Neural progenitor cell (in vitro differentiated cells): ENCODE measurements around the gene CHMP5. TPM values are rescaled to one million over a fixed set of nuclear protein-coding genes. Genes with fewer than 3 reads are reported as not detected.

ENCODE experiments used
- DNase-seq: peaks from one replicate; pipeline ENCODE4 v3.0.0-alpha.2; 2016; ENCODE audit warnings: low spot score
- H2AFZ ChIP-seq: fragments of 200-600 bp; sonication (generic); replicated peaks from 2 replicates; pipeline ENCODE4 v1.6.1; 2016; ENCODE audit warnings: antibody characterized with exemption
- H3F3A ChIP-seq: fragments of 200-600 bp; sonication (generic); 2 replicates; pipeline ENCODE4 v1.6.1; 2016; ENCODE audit warnings: antibody characterized with exemption, low read depth
- H3K27ac ChIP-seq: fragments of 200-600 bp; sonication (generic); 2 replicates; pipeline ENCODE4 v1.5.1; 2016; ENCODE audit warnings: mild to moderate bottlenecking
- H3K27me3 ChIP-seq: fragments of 200-600 bp; sonication (generic); 2 replicates; pipeline ENCODE4 v1.6.1; 2016; ENCODE audit warnings: mild to moderate bottlenecking, moderate library complexity
- H3K36me3 ChIP-seq: fragments of 200-600 bp; sonication (generic); 2 replicates; pipeline ENCODE4 v1.5.1; 2016
- H3K4me1 ChIP-seq: fragments of 200-600 bp; sonication (generic); 2 replicates; pipeline ENCODE4 v1.6.1; 2016; ENCODE audit warnings: mixed run types
- H3K4me2 ChIP-seq: fragments of 200-600 bp; sonication (generic); 2 replicates; pipeline ENCODE4 v1.6.1; 2016
- H3K4me3 ChIP-seq: fragments of 200-600 bp; sonication (generic); 2 replicates; pipeline ENCODE4 v1.5.1; 2016
- H3K79me2 ChIP-seq: fragments of 200-600 bp; sonication (generic); 2 replicates; pipeline ENCODE4 v1.6.1; 2016; ENCODE audit warnings: low read depth
- H3K9ac ChIP-seq: fragments of 200-600 bp; sonication (generic); 2 replicates; pipeline ENCODE4 v1.6.1; 2016
- H3K9me3 ChIP-seq: fragments of 200-600 bp; sonication (generic); 2 replicates; pipeline ENCODE4 v1.5.1; 2016; ENCODE audit warnings: low read depth
- H4K20me1 ChIP-seq: fragments of 200-600 bp; sonication (generic); 2 replicates; pipeline ENCODE4 v1.6.1; 2016; ENCODE audit warnings: low read depth
- H3K27ac Mint-ChIP-seq: 3 replicates; pipeline ENCODE4 v1.8.0; 2021; ENCODE audit warnings: mixed read lengths
- H3K27me3 Mint-ChIP-seq: 2 replicates; pipeline ENCODE4 v1.8.0; 2022; ENCODE audit warnings: low read depth, mild to moderate bottlenecking, inconsistent platforms, moderate library complexity, mixed read lengths; ENCODE audit not compliant: insufficient read depth
- H3K36me3 Mint-ChIP-seq: 3 replicates; pipeline ENCODE4 v1.8.0; 2021; ENCODE audit warnings: mixed read lengths
- H3K4me1 Mint-ChIP-seq: 3 replicates; pipeline ENCODE4 v1.8.0; 2021; ENCODE audit warnings: mixed read lengths
- H3K4me3 Mint-ChIP-seq: 3 replicates; pipeline ENCODE4 v1.8.0; 2021; ENCODE audit warnings: mild to moderate bottlenecking, moderate library complexity, mixed read lengths
- H3K9me3 Mint-ChIP-seq: 3 replicates; pipeline ENCODE4 v1.8.0; 2020; ENCODE audit warnings: mixed read lengths
- EZH2 ChIP-seq: fragments of 200-600 bp; sonication (generic); IDR thresholded peaks from 2 replicates; pipeline ENCODE4 v1.6.1; 2017; ENCODE audit warnings: antibody characterized with exemption, mild to moderate bottlenecking, moderate library complexity
- EZH2phosphoT487 ChIP-seq: fragments of 200-600 bp; sonication (generic); IDR thresholded peaks from 2 replicates; pipeline ENCODE4 v1.6.1; 2017; ENCODE audit warnings: antibody characterized with exemption
- total RNA-seq: library from RNA; depleted of rRNA; stranded (reverse); fragments of >200 nt; gene quantifications from 2 replicates; pipeline ENCODE4 v1.2.3, GENCODE V29; 2015; ENCODE audit warnings: low replicate concordance
- TF ChIP-seq, protein P1 (sequence below): fragments of 200-600 bp; sonication (generic); IDR thresholded peaks from 2 replicates; pipeline ENCODE4 v1.5.1; 2017; ENCODE audit warnings: antibody characterized with exemption, mild to moderate bottlenecking

CHMP5 gene
- total RNA-seq, 1 donor from 2014 or later: 135 TPM

DNA sequence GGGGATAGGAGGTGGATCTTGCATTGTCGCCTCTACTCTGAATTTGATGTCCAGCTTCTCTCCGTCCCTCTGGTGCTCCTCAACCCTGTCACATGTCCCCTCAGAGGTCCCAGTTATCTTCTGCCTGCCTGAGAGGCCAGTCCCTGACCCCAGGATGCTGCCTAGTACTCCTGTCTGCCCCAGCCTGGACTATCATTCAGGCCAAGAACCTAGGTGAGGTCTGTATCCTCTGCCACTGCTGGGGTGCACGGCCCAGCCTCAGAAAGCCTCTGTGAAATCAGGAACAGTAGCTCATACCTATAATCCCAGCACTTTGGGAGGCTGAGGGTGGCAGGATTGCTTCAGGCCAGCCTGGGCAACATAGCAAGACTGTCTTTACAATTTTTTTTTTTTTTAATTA lies 16.2 kb upstream of the CHMP5 start:
- H3K9me3 ChIP-seq: no peaks in the 10 kb centered on the region
- H3K27ac Mint-ChIP-seq: no peak overlapping the region
- H2AFZ ChIP-seq: no peak overlapping the region
- no peaks in the 10 kb centered on the region for H3K4me1 Mint-ChIP-seq
- H3K36me3 ChIP-seq: no peaks in the 10 kb centered on the region
- H3K4me3 ChIP-seq: no peak overlapping the region
- H4K20me1 ChIP-seq: no peaks in the 10 kb centered on the region
- H3K27me3 ChIP-seq: no peaks in the 10 kb centered on the region
- no peak for DNase-seq
- no peaks in the 10 kb centered on the region for H3K79me2 ChIP-seq
- H3F3A ChIP-seq: no peaks in the 10 kb centered on the region
- no peak overlapping the region for H3K9ac ChIP-seq
- TF ChIP-seq EZH2phosphoT487 (no peak), EZH2 (no peak)
- TF ChIP-seq, protein P1, sequence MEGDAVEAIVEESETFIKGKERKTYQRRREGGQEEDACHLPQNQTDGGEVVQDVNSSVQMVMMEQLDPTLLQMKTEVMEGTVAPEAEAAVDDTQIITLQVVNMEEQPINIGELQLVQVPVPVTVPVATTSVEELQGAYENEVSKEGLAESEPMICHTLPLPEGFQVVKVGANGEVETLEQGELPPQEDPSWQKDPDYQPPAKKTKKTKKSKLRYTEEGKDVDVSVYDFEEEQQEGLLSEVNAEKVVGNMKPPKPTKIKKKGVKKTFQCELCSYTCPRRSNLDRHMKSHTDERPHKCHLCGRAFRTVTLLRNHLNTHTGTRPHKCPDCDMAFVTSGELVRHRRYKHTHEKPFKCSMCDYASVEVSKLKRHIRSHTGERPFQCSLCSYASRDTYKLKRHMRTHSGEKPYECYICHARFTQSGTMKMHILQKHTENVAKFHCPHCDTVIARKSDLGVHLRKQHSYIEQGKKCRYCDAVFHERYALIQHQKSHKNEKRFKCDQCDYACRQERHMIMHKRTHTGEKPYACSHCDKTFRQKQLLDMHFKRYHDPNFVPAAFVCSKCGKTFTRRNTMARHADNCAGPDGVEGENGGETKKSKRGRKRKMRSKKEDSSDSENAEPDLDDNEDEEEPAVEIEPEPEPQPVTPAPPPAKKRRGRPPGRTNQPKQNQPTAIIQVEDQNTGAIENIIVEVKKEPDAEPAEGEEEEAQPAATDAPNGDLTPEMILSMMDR: no peak
- no peaks in the 10 kb centered on the region for H3K4me1 ChIP-seq
- H3K4me3 Mint-ChIP-seq: no peak overlapping the region
- no peaks in the 10 kb centered on the region for H3K9me3 Mint-ChIP-seq
- no peak overlapping the region for H3K27ac ChIP-seq
- H3K4me2 ChIP-seq: no peak overlapping the region
- peaks cover 8% of the 10 kb centered on the region for H3K36me3 Mint-ChIP-seq
- H3K27me3 Mint-ChIP-seq: no peaks in the 10 kb centered on the region

DNA sequence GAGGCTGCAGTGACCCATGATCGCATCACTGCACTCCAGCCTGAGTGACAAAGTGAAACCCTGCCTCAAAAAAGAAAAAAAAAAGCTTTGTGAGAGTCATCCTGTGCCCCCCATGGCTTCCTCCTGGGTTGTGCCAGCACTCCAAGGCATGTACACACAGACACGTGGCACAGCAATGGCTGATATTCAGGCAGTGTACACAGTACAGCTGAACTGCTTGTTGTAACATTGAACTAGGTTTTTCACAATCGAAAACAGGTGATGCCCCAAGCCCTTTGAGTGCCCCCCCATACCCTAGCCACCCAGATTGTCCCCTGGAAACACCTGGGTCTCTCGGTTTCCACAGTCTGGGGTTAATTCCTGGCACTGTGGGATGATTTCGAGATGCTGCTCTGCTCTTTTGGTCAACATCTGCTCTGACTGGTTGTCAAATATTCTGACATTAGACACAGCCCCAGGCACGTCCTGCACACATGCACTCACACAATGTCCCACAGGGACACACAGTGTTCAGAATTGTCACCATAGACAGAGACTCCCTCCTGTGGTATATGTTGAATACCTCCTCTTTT lies 15.7 kb upstream of the CHMP5 start:
- Histone ChIP-seq H3K4me1 (no peaks in the 10 kb centered on the region), H3K4me2 (no peak overlapping the region), H3K36me3 (no peaks in the 10 kb centered on the region), H3K9ac (no peak overlapping the region), H2AFZ (no peak overlapping the region), H3K79me2 (no peaks in the 10 kb centered on the region), H3K4me3 (no peak overlapping the region), H3F3A (no peaks in the 10 kb centered on the region), H3K9me3 (no peaks in the 10 kb centered on the region), H3K27me3 (no peaks in the 10 kb centered on the region), H4K20me1 (no peaks in the 10 kb centered on the region), H3K27ac (no peak overlapping the region)
- no peak overlapping the region for H3K27ac Mint-ChIP-seq
- H3K4me3 Mint-ChIP-seq: no peak overlapping the region
- H3K4me1 Mint-ChIP-seq: no peaks in the 10 kb centered on the region
- no peak for DNase-seq
- TF ChIP-seq, protein P1: no peak
- TF ChIP-seq EZH2: no peak
- no peak for TF ChIP-seq EZH2phosphoT487
- H3K27me3 Mint-ChIP-seq: no peaks in the 10 kb centered on the region
- peaks cover 8% of the 10 kb centered on the region for H3K36me3 Mint-ChIP-seq
- no peaks in the 10 kb centered on the region for H3K9me3 Mint-ChIP-seq

DNA sequence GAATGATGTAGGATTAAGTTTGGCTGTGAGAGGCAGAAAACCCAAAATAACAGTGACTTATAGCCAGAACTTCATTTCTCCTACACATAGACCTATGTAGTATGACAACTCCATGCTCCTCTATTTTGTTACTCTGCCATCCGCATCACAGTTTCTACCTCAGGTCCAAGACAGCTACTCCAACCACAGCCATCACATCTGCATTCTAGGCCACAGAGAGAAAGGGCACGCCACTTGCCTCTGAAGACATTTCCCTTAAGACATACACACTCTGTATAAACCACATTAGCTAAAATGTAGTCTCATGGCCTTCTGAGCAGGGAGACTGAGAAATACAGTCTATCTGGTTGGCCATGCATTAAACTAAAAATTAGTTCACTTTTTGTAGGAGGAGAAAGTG lies 14.9 kb upstream of the CHMP5 start:
- no peak for TF ChIP-seq EZH2
- TF ChIP-seq EZH2phosphoT487: no peak
- TF ChIP-seq, protein P1: no peak
- H4K20me1 ChIP-seq: no peaks in the 10 kb centered on the region
- Mint-ChIP-seq H3K27ac (no peak overlapping the region), H3K4me1 (no peaks in the 10 kb centered on the region), H3K27me3 (no peaks in the 10 kb centered on the region), H3K36me3 (peaks cover 14% of the 10 kb centered on the region), H3K4me3 (no peak overlapping the region), H3K9me3 (no peaks in the 10 kb centered on the region)
- H3F3A ChIP-seq: no peaks in the 10 kb centered on the region
- H3K4me3 ChIP-seq: no peak overlapping the region
- H3K27me3 ChIP-seq: no peaks in the 10 kb centered on the region
- DNase-seq: no peak
- H2AFZ ChIP-seq: no peak overlapping the region
- H3K36me3 ChIP-seq: no peaks in the 10 kb centered on the region
- no peaks in the 10 kb centered on the region for H3K79me2 ChIP-seq
- no peaks in the 10 kb centered on the region for H3K9me3 ChIP-seq
- H3K27ac ChIP-seq: no peak overlapping the region
- H3K4me2 ChIP-seq: no peak overlapping the region
- H3K9ac ChIP-seq: no peak overlapping the region
- no peaks in the 10 kb centered on the region for H3K4me1 ChIP-seq
